ENCODE data around the gene RASGEF1C. TPM values are rescaled to one million over a fixed set of nuclear protein-coding genes. Genes with fewer than 3 reads are reported as not detected.

RASGEF1C gene
- total RNA-seq, 1 donor = under 0.01 TPM

DNA sequence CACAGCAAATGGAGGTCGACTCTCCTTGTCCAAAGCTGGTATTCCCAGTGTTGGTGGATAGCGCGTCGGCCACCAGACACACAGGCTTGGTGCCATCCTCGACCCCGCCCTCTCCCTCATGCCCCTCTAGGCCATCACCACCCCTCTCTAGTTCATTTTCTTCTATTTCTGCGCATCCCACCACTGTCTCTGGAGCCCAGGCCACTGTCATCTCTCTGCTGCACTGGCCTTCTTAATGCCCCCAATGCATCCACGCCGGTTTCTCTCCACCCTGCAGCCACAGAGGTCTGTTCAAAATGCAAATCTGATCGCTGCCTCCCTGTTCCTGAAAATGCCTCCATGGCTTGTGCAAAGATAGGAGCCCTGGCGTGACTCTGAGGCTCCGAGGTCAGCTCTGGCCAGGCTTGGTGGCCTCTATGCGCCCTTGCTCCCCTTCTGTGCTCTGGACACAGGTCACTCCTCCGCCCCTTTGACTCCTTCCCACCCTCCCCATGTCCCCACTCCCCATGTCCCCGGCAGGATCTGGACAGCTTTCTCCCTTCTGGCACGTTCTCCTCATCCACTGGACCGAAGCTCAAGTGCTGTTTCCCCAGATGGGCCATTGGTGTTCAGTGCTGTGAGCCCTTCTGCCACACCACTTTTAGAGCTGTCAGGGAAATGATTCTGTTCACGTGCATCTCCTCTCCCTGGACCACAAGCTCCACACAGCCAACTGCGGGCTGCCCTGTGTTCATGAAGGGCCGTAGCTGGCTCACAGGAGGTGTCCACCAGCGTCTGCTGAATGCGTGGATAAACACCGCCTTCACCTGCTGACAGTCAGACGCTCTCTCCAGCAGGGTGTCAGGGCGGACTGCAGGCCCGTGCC lies 77.9 kb downstream of the RASGEF1C start:
- Histone ChIP-seq H3K4me3 (ENCODE audit: insufficient read depth, low read length) (no peak overlapping the region), H4K20me1 (ENCODE audit: insufficient read depth, low read length) (no peaks in the 10 kb centered on the region), H3K4me1 (ENCODE audit: insufficient read depth, low read length) (peaks cover 11% of the 10 kb centered on the region), H3K79me2 (ENCODE audit: insufficient read depth, low read length) (no peaks in the 10 kb centered on the region), H3K27me3 (ENCODE audit: insufficient read depth, low read length) (no peaks in the 10 kb centered on the region), H3K4me2 (ENCODE audit: insufficient read depth, low read length) (no peak overlapping the region), H3K36me3 (ENCODE audit: insufficient read depth, low read length) (no peaks in the 10 kb centered on the region), H2AFZ (ENCODE audit: low read length) (no peak overlapping the region), H3K27ac (ENCODE audit: low read depth, low read length) (no peak overlapping the region), H3K9me3 (ENCODE audit: low read depth, low read length) (no peaks in the 10 kb centered on the region)
- DNase-seq (ENCODE audit: insufficient read length, low spot score, missing footprints) = peak; percentile 81
- TF ChIP-seq, protein P1, sequence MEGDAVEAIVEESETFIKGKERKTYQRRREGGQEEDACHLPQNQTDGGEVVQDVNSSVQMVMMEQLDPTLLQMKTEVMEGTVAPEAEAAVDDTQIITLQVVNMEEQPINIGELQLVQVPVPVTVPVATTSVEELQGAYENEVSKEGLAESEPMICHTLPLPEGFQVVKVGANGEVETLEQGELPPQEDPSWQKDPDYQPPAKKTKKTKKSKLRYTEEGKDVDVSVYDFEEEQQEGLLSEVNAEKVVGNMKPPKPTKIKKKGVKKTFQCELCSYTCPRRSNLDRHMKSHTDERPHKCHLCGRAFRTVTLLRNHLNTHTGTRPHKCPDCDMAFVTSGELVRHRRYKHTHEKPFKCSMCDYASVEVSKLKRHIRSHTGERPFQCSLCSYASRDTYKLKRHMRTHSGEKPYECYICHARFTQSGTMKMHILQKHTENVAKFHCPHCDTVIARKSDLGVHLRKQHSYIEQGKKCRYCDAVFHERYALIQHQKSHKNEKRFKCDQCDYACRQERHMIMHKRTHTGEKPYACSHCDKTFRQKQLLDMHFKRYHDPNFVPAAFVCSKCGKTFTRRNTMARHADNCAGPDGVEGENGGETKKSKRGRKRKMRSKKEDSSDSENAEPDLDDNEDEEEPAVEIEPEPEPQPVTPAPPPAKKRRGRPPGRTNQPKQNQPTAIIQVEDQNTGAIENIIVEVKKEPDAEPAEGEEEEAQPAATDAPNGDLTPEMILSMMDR (IDR thresholded peaks at IDR 0.05; ENCODE audit: extremely low read depth, low read depth, low read length) = no peak

DNA sequence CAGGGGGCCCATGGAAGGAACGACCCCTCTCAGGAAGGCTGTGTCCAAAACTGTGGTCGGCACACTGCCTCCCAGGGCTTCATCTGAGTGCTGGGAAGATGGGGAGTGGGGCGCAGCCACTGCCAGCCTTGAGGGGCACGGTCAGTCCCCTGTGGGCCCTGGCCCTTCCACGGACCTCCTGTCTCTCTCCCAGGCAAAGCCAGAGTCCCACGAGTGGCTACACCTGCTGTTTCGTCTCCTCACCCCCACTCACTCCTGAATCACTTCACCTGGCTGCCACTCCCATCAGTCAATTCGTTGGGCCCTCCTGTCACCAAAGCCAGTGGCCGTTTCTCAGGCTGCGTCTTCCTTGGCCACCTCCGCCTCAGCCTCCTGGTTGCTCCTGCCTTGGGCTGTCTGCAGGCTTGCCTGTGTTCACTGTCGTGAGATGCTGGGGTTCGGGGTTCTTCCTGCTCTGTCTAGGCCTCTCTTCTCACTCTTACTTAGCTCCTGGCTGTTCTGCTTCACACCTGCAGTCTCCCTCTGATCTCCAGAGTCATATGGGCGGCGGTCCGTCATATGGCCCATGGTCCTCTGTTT lies 78.6 kb downstream of the RASGEF1C start:
- Histone ChIP-seq H3K4me3 (ENCODE audit: insufficient read depth, low read length) (no peak overlapping the region), H3K79me2 (ENCODE audit: insufficient read depth, low read length) (no peaks in the 10 kb centered on the region)
- TF ChIP-seq, protein P1 (IDR thresholded peaks at IDR 0.05; ENCODE audit: extremely low read depth, low read depth, low read length) = no peak

DNA sequence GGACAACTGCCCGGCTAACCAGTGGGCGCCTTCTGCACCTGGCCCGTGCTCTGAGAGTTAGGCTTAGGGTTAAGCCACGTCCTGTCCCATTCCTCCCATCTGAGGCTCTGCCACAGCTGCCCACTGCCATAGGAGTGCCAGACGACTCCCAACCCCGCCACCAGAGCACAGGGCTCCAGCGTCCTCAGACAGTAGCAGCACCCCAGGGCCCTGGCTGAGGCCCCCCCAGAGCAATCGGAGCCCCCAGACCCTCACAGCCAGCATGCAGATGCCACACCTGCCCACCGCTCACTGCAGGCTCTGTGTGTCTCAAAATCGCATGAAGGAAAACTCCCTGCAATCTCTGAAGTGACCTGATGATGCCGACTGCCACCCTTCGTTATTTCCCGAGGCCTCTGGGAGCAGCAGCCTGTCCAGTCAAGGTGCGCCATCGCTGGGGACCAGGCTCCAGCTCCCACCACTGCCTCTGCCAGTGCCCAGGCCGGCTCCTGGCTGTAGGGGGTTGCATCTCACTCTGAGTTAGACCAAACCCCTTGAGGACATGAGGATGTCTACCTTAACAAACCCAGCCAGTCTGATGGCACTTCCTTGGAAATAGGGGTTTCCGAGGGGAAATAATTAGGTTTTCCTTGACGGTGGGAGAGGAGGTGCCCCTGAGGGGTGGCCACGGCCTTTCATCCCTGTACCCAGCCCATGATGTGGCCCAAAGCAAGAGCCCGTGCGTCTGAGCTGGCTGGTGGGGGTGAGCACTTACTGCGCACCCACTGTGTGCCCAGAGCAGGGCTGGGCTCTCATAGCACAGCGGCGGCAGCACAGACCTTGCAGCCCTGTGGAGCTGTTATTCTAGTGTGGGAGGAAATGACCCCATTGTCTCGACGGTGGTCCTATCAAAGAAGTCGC lies 79.5 kb downstream of the RASGEF1C start:
- H3K27ac ChIP-seq (ENCODE audit: low read depth, low read length) = no peak overlapping the region
- H3K79me2 ChIP-seq (ENCODE audit: insufficient read depth, low read length) = no peaks in the 10 kb centered on the region
- TF ChIP-seq, protein P1 (IDR thresholded peaks at IDR 0.05; ENCODE audit: extremely low read depth, low read depth, low read length) = no peak
- no peak overlapping the region for H3K4me3 ChIP-seq (ENCODE audit: insufficient read depth, low read length)
- H3K4me2 ChIP-seq (ENCODE audit: insufficient read depth, low read length) = no peak overlapping the region
- H3K36me3 ChIP-seq (ENCODE audit: insufficient read depth, low read length) = no peaks in the 10 kb centered on the region
- H2AFZ ChIP-seq (ENCODE audit: low read length) = no peak overlapping the region
- peak; percentile 83 for DNase-seq (ENCODE audit: insufficient read length, low spot score, missing footprints)
- H4K20me1 ChIP-seq (ENCODE audit: insufficient read depth, low read length) = no peaks in the 10 kb centered on the region
- H3K4me1 ChIP-seq (ENCODE audit: insufficient read depth, low read length) = no peaks in the 10 kb centered on the region
- H3K9me3 ChIP-seq (ENCODE audit: low read depth, low read length) = no peaks in the 10 kb centered on the region
- H3K27me3 ChIP-seq (ENCODE audit: insufficient read depth, low read length) = peaks cover 11% of the 10 kb centered on the region

More for the DNA sequence above, 78.6 kb downstream of the RASGEF1C start:
- Histone ChIP-seq H4K20me1 (ENCODE audit: insufficient read depth, low read length) (no peaks in the 10 kb centered on the region), H3K4me2 (ENCODE audit: insufficient read depth, low read length) (no peak overlapping the region), H3K4me1 (ENCODE audit: insufficient read depth, low read length) (peaks cover 8% of the 10 kb centered on the region), H2AFZ (ENCODE audit: low read length) (no peak overlapping the region), H3K27ac (ENCODE audit: low read depth, low read length) (no peak overlapping the region), H3K9me3 (ENCODE audit: low read depth, low read length) (no peaks in the 10 kb centered on the region), H3K27me3 (ENCODE audit: insufficient read depth, low read length) (peaks cover 3% of the 10 kb centered on the region), H3K36me3 (ENCODE audit: insufficient read depth, low read length) (no peaks in the 10 kb centered on the region)
- DNase-seq (ENCODE audit: insufficient read length, low spot score, missing footprints) = peak; percentile 77
